ENCODE data around the gene ATG7.

DNA sequence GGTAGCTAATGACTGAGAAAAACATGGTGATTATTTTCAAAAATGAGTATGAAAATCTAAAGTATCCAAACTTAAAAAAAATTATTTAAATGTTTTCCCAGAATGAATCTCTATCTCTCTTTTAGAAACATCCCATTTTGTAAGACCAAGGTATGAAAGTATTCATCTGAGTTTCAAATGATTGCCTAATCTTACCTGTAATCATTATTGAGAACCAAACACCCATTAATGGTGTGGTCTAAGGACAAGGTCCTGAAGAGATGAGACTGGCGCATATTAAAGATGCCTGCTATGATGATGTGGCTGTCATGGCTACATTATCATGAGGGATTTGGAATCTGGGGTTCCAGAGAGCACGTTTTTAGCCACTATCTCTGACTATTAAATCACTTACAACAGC, 206.0 kb downstream of the ATG7 start:
- no peak for TF ChIP-seq CTCF (IDR thresholded peaks at IDR 0.05; ENCODE audit: insufficient read depth, low read length, poor library complexity, severe bottlenecking)
- TF ChIP-seq EZH2phosphoT487 (conservative IDR thresholded peaks at IDR 0.05; ENCODE audit: low read length) = no peak

All from SU-DHL-6 (cell line).